Left lung (tissue), 10 donors: Measurements from ENCODE around the gene NXPE4. TPM values are rescaled to one million over a fixed set of nuclear protein-coding genes. Genes with fewer than 3 reads are reported as not detected.
"Not testable (repeated sequence)": the region's sequence is repeated elsewhere in the genome, so short reads cannot be mapped to it uniquely, and the experiment has no call there.

ENCODE experiments used
- ATAC-seq: fragments of 200-7000 bp; cut with Tn5 transposase; one replicate; pipeline ENCODE4 v1.9.1; 2020; ENCODE audit warnings: moderate library complexity
- DNase-seq, 4 donors: peaks; one replicate each; pipeline ENCODE4 v3.0.0-alpha.2; 2013 to 2020
- H3K27ac ChIP-seq, 2 donors: fragments of 200-600 bp; sonication (generic) in 1 of 2; one replicate each; pipeline versions ENCODE4 v1.5.0 to v1.8.0; 2020 to 2021
- H3K27me3 ChIP-seq, 2 donors: fragments of 200-600 bp; sonication (generic) in 1 of 2; one replicate each; pipeline versions ENCODE4 v1.5.0 to v1.8.0; 2020 to 2021
- H3K36me3 ChIP-seq, 2 donors: fragments of 200-600 bp; sonication (generic) in 1 of 2; one replicate each; pipeline versions ENCODE4 v1.5.0 to v1.8.0; 2020 to 2021
- H3K4me1 ChIP-seq, 2 donors: fragments of 200-600 bp; one replicate each; pipeline ENCODE4 v1.8.0; 2021
- H3K4me3 ChIP-seq, 2 donors: fragments of 200-600 bp; sonication (generic) in 1 of 2; one replicate each; pipeline versions ENCODE4 v1.5.0 to v1.8.0; 2020 to 2021; ENCODE audit warnings: mild to moderate bottlenecking in 1 of 2
- H3K9me3 ChIP-seq, 2 donors: fragments of 200-600 bp; sonication (generic) in 1 of 2; one replicate each; pipeline versions ENCODE4 v1.5.0 to v1.8.0; 2020 to 2021
- CTCF ChIP-seq, 2 donors: fragments of 200-600 bp; sonication (generic) in 1 of 2; IDR thresholded peaks; one replicate each; pipeline versions ENCODE4 v1.5.0 to v1.8.0; 2021; ENCODE audit warnings: antibody characterized with exemption in 2 of 2
- intact Hi-C, 2 donors: fragments of 100-400 bp; cut with DNase I; formaldehyde crosslinking; loops; one replicate each; pipeline versions ENCODE4 v1.11.2 to v1.14.2; 2022
- polyA plus RNA-seq, 6 donors: library from polyadenylated mRNA; unstranded; fragments of 120-200 nt; gene quantifications; one replicate each; pipeline ENCODE4 v1.2.1, GENCODE V29; 2013; ENCODE audit not compliant: insufficient read length in 6 of 6
- total RNA-seq, 2 donors: library from RNA; stranded (reverse); fragmentation: NEBNext Ultra II Directional; extraction: Animal tissue kit (Norgen Biotek cat#: 25700); gene quantifications; one replicate each; pipeline ENCODE4 v1.2.1, GENCODE V29; 2021
- donor health status: DM: no; HTN: yes; CAD: no.
- donor health status: DM: no; HTN: no; CAD: no.

The NXPE4 gene
- total and polyA plus RNA-seq, 8 donors, result 0.10 TPM; not detected in 7

- Histone ChIP-seq H3K27me3 (no peaks in the 10 kb centered on the region), H3K27ac (no peak overlapping the region), H3K36me3 (no peaks in the 10 kb centered on the region), H3K4me3 (no peak overlapping the region), H3K9me3 (peaks cover 0 to 58% of the 10 kb centered on the region in 2 donors), H3K4me1 (no peaks in the 10 kb centered on the region)
- TF ChIP-seq CTCF (IDR thresholded peaks at IDR 0.05), result no peak
- DNase-seq (no peak), ATAC-seq (no peak)
- intact Hi-C loops, result no loop called here
Observed at GRCh38 chr11:114612686-114613085, 17.1 kb upstream of the NXPE4 start.

GRCh38 chr11:114612199-114612598 lies 16.6 kb upstream of the NXPE4 start:
- H3K36me3 ChIP-seq, H3K27ac ChIP-seq, H3K27me3 ChIP-seq, ATAC-seq, H3K4me1 ChIP-seq, intact Hi-C loops, H3K4me3 ChIP-seq, DNase-seq: not testable (repeated sequence)
- peaks cover 0 to 59% of the 10 kb centered on the region in 2 donors for H3K9me3 ChIP-seq

DNA sequence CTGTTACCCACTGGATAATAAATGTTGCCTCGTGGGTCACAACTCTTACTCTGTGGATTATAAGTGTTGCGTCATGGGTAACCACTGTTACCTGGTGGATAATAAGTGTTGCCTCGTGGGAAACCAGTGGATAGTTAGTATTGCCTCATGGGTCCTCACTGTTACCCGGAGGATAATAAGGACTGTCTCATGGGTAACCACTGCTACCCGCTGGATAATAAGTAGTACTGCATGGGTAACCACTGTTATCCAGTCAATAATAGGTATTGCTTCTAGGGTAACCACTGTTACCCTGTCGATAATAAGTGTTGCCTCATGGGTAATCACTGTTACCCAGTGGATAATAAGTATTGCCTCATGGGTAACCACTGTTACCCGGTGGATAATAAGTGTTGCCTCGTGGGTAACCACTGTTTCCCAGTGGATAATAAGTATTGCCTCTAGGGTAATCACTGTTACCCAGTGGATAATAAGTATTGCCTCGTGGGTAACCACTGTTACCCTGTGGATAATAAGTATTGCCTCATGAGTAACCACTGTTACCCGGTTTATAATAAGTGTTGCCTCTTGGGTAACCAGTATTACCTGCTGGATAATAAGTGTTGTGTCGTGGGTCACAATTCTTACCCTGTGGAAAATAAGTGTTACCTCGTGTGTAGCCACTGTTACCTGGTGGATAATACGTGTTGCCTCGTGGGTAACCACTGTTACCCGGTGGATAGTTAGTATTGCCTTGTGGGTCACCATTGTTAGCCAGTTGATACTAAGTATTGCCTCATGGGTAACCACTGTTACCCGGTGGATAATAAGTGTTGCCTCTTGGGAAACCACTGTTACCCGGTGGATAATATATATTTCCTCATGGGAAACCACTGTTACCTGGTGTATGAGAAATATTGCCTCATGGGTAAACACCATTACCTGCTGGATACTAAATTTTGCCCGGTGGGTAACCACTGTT lies 15.7 kb upstream of the NXPE4 start:
- Histone ChIP-seq H3K36me3 (no peaks in the 10 kb centered on the region), H3K27ac (no peak overlapping the region), H3K27me3 (no peaks in the 10 kb centered on the region), H3K4me1 (no peaks in the 10 kb centered on the region), H3K9me3 (peaks cover 0 to 57% of the 10 kb centered on the region in 2 donors), H3K4me3 (no peak overlapping the region)
- peak in 1 of 2 donors; percentile 10 for TF ChIP-seq CTCF (IDR thresholded peaks at IDR 0.05)
- DNase-seq, result no peak
- no peak for ATAC-seq
- intact Hi-C loops, result no loop called here

- DNase-seq, result no peak
- Histone ChIP-seq H3K36me3 (no peaks in the 10 kb centered on the region), H3K4me3 (no peak overlapping the region), H3K27me3 (no peaks in the 10 kb centered on the region), H3K4me1 (no peaks in the 10 kb centered on the region), H3K9me3 (peaks cover 0 to 54% of the 10 kb centered on the region in 2 donors), H3K27ac (no peak overlapping the region)
- no peak for ATAC-seq
- TF ChIP-seq CTCF (IDR thresholded peaks at IDR 0.05), result no peak
- intact Hi-C loops, result no loop called here
Observed at GRCh38 chr11:114610550-114610949, 15.0 kb upstream of the NXPE4 start.

- ATAC-seq (no peak), DNase-seq (no peak)
- Histone ChIP-seq H3K27ac (no peak overlapping the region), H3K27me3 (no peaks in the 10 kb centered on the region), H3K4me3 (no peak overlapping the region), H3K4me1 (no peaks in the 10 kb centered on the region), H3K36me3 (no peaks in the 10 kb centered on the region), H3K9me3 (peaks cover 0 to 49% of the 10 kb centered on the region in 2 donors)
- TF ChIP-seq CTCF (IDR thresholded peaks at IDR 0.05), result no peak
- intact Hi-C loops, result loop anchor here in 1 of 2 donors (10.0 kb wide), 1 partner anchor 265 kb away; no protein-coding TSS in a partner anchor
Observed at GRCh38 chr11:114609429-114609828, 13.8 kb upstream of the NXPE4 start.

GRCh38 chr11:114608605-114609004 lies 13.0 kb upstream of the NXPE4 start:
- not testable (repeated sequence) for DNase-seq, H3K4me1 ChIP-seq, H3K27ac ChIP-seq, H3K36me3 ChIP-seq, H3K27me3 ChIP-seq, ATAC-seq, H3K4me3 ChIP-seq
- intact Hi-C loops, result loop anchor here in 1 of 2 donors (10.0 kb wide), 1 partner anchor 264 kb away; no protein-coding TSS in a partner anchor
- peaks cover 0 to 44% of the 10 kb centered on the region in 2 donors for H3K9me3 ChIP-seq
